Mesenchymal stem cell (in vitro differentiated cells and primary cell): ENCODE data around the gene PGS1.

ENCODE experiments used
- DNase-seq: peaks from one replicate; pipeline ENCODE4 v3.0.0-alpha.2; 2013
- H2AFZ ChIP-seq: one replicate; pipeline ENCODE4 v1.6.1; 2013; ENCODE audit warnings: low read depth, mild to moderate bottlenecking, control low read depth, inconsistent platforms, low read length, moderate library complexity
- H2AK5ac ChIP-seq: 2 replicates; pipeline ENCODE4 v1.6.1; 2013; ENCODE audit warnings: low read length, moderate library complexity, mild to moderate bottlenecking, inconsistent platforms; ENCODE audit not compliant: severe bottlenecking
- H2BK120ac ChIP-seq: one replicate; pipeline ENCODE4 v1.6.1; 2013; ENCODE audit warnings: low read depth, mild to moderate bottlenecking, inconsistent platforms, low read length, moderate library complexity
- H2BK12ac ChIP-seq, 2 experiments: one replicate each; pipeline ENCODE4 v1.6.1; 2013; ENCODE audit warnings: inconsistent platforms in 2 of 2, low read length in 2 of 2, mild to moderate bottlenecking in 2 of 2, moderate library complexity in 2 of 2, control low read depth in 1 of 2
- H2BK15ac ChIP-seq: one replicate; pipeline ENCODE4 v1.6.1; 2013; ENCODE audit warnings: mild to moderate bottlenecking, low read depth, inconsistent platforms; ENCODE audit not compliant: poor library complexity, severe bottlenecking
- H2BK5ac ChIP-seq: 2 replicates; pipeline ENCODE4 v1.6.1; 2013; ENCODE audit warnings: low read depth, mild to moderate bottlenecking, low read length, control low read depth, inconsistent platforms; ENCODE audit not compliant: poor library complexity, severe bottlenecking
- H3K14ac ChIP-seq, 2 experiments: one replicate each; pipeline ENCODE4 v1.6.1; 2013; ENCODE audit warnings: inconsistent platforms in 2 of 2, low read length in 2 of 2, control low read depth in 1 of 2, mild to moderate bottlenecking in 1 of 2, moderate library complexity in 1 of 2
- H3K18ac ChIP-seq, 2 experiments: one replicate each; pipeline ENCODE4 v1.6.1; 2013; ENCODE audit warnings: inconsistent platforms in 2 of 2, low read length in 2 of 2, control low read depth in 1 of 2, low read depth in 1 of 2, mild to moderate bottlenecking in 1 of 2
- H3K23ac ChIP-seq, 2 experiments: one replicate each; pipeline ENCODE4 v1.6.1; 2013; ENCODE audit warnings: inconsistent platforms in 2 of 2, low read length in 2 of 2, mild to moderate bottlenecking in 2 of 2, moderate library complexity in 2 of 2, control low read depth in 1 of 2
- H3K27ac ChIP-seq: 2 replicates; pipeline ENCODE4 v1.5.1; 2013; ENCODE audit warnings: mild to moderate bottlenecking, moderate library complexity, low read length, control low read depth, inconsistent platforms; ENCODE audit not compliant: poor library complexity, severe bottlenecking
- H3K27me3 ChIP-seq, 2 experiments: 2 replicates each; pipeline versions ENCODE4 v1.6.1 to v1.7.0; 2013; ENCODE audit warnings: low read length in 2 of 2, mild to moderate bottlenecking in 2 of 2, moderate library complexity in 2 of 2, control low read depth in 1 of 2, inconsistent platforms in 1 of 2; ENCODE audit not compliant: control insufficient read depth in 1 of 2, insufficient read depth in 1 of 2
- H3K36me3 ChIP-seq, 2 experiments: 2 replicates each; pipeline versions ENCODE4 v1.6.1 to v1.7.0; 2013; ENCODE audit warnings: low read length in 2 of 2, control low read depth in 1 of 2, inconsistent platforms in 1 of 2, low read depth in 1 of 2, mild to moderate bottlenecking in 1 of 2; ENCODE audit not compliant: insufficient read depth in 2 of 2, control insufficient read depth in 1 of 2
- H3K4ac ChIP-seq, 2 experiments: one replicate each; pipeline ENCODE4 v1.6.1; 2013; ENCODE audit warnings: inconsistent platforms in 2 of 2, low read length in 2 of 2, mild to moderate bottlenecking in 2 of 2, moderate library complexity in 2 of 2, control low read depth in 1 of 2, low read depth in 1 of 2
- H3K4me1 ChIP-seq: 2 replicates; pipeline ENCODE4 v1.6.1; 2013; ENCODE audit warnings: low read depth, low read length, control low read depth; ENCODE audit not compliant: control insufficient read depth, insufficient read depth
- H3K4me2 ChIP-seq: 2 replicates; pipeline ENCODE4 v1.6.1; 2013; ENCODE audit warnings: low read length, mild to moderate bottlenecking, inconsistent platforms; ENCODE audit not compliant: poor library complexity, severe bottlenecking
- H3K4me3 ChIP-seq, 2 experiments: 2 replicates each; pipeline versions ENCODE4 v1.5.1 to v1.7.0; 2013; ENCODE audit warnings: low read length in 2 of 2, mild to moderate bottlenecking in 2 of 2, control low read depth in 1 of 2, low read depth in 1 of 2; ENCODE audit not compliant: insufficient read depth in 1 of 2
- H3K79me1 ChIP-seq: replicated peaks from 2 replicates; pipeline ENCODE4 v1.6.1; 2013; ENCODE audit warnings: mild to moderate bottlenecking, control low read depth, low read length, inconsistent platforms; ENCODE audit not compliant: poor library complexity, severe bottlenecking
- H3K9ac ChIP-seq: 2 replicates; pipeline ENCODE4 v1.7.0; 2013; ENCODE audit warnings: mild to moderate bottlenecking, low read length, moderate library complexity
- H3K9me3 ChIP-seq: 2 replicates; pipeline ENCODE4 v1.7.0; 2013; ENCODE audit warnings: mild to moderate bottlenecking, low read length; ENCODE audit not compliant: control insufficient read depth
- H4K8ac ChIP-seq: one replicate; pipeline ENCODE4 v1.6.1; 2013; ENCODE audit warnings: inconsistent platforms, mild to moderate bottlenecking, low read length, moderate library complexity
- H4K91ac ChIP-seq: one replicate; pipeline ENCODE4 v1.6.1; 2013; ENCODE audit warnings: mild to moderate bottlenecking, low read length, inconsistent platforms
- WGBS: methylation state at CpG from one replicate; pipeline ENCODE4 v1.1.7; 2013; ENCODE audit warnings: mixed read lengths; 5-methylcytosine and 5-hydroxymethylcytosine counted together

The PGS1 gene

DNA sequence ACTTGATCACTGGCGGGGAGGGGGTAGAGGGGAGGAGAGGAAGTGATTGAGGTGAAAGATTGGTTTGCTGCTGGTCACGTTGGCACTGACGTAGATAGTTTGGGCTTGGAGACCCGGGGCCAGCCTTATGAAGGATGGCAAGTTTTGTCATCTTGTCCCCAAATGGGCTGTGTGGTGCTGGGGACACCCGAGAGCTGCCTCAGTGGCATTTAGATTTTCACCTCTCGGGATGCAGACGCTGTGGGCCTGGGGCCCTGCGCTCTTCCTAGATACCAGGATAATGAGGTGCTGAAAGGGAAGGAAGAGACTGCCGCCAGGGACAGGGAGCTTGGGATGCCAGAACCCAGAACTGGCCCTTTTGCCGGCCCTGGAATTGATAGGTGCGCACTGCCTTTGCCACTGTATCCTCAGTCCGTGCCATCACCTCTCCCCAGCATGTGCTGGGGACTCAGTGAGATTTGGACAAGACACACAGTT is 17.2 kb upstream of the PGS1 start:
- H2AK5ac ChIP-seq: peak overlapping the region; percentile 92

DNA sequence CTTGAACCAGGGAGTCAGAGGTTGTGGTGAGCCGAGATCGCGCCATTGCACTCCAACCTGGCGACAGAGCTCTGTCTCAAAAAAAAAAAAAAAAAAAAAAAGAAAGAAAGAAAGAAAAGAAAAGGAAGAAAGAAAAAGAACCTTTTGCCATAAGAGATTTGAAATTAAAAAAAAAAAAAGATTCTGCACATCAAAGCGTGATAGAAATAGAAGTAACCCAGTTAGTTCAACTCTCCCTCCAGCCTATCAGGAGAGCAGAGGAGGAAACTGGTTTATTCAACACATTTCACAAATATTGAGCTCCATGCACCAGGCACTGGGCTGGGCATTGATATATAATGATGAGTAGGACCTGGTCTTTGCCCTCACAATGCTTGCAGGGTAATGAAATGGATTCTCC is 16.2 kb upstream of the PGS1 start:
- Histone ChIP-seq H3K4me3 (no peak overlapping the region), H2BK15ac (no peak overlapping the region), H3K4ac (no peak overlapping the region), H2AFZ (no peak overlapping the region), H3K4me1 (peaks cover 52% of the 10 kb centered on the region), H3K9ac (no peak overlapping the region), H4K91ac (no peak overlapping the region), H2BK5ac (no peak overlapping the region), H3K27ac (no peak overlapping the region), H3K18ac (no peak overlapping the region), H3K9me3 (no peaks in the 10 kb centered on the region), H2BK120ac (no peak overlapping the region), H3K79me1 (no peaks in the 10 kb centered on the region), H2AK5ac (peak overlapping the region; percentile 76), H3K4me2 (no peak overlapping the region), H4K8ac (no peak overlapping the region), H2BK12ac (no peak overlapping the region), H3K36me3 (peaks cover 15 to 17% of the 10 kb centered on the region in 2 experiments), H3K27me3 (no peaks in the 10 kb centered on the region), H3K23ac (no peak overlapping the region), H3K14ac (no peak overlapping the region)
- DNase-seq: no peak
- 100% methylated on average over 1 of the region's 5 CpGs for WGBS

More for the DNA sequence above, 17.2 kb upstream of the PGS1 start:
- Histone ChIP-seq H3K18ac (peak overlapping the region; percentile 74 to 78), H2BK120ac (peak overlapping the region; percentile 71), H3K4me3 (peak overlapping the region in 1 of 2 experiments; percentile 81), H3K9me3 (no peaks in the 10 kb centered on the region), H2BK15ac (peak overlapping the region; percentile 44), H2BK5ac (no peak overlapping the region), H3K36me3 (peaks cover 22 to 24% of the 10 kb centered on the region in 2 experiments), H3K4ac (peak overlapping the region in 1 of 2 experiments; percentile 20), H4K8ac (no peak overlapping the region), H3K79me1 (no peaks in the 10 kb centered on the region), H4K91ac (peak overlapping the region; percentile 2), H3K4me2 (no peak overlapping the region), H3K9ac (peak overlapping the region; percentile 86), H3K4me1 (peaks cover 48% of the 10 kb centered on the region), H2BK12ac (peak overlapping the region in 1 of 2 experiments; percentile 59), H3K14ac (no peak overlapping the region), H2AFZ (no peak overlapping the region), H3K27ac (no peak overlapping the region), H3K23ac (peak overlapping the region in 1 of 2 experiments; percentile 19), H3K27me3 (no peaks in the 10 kb centered on the region)
- 71% methylated on average over 12 of the region's 12 CpGs for WGBS
- no peak for DNase-seq

DNA sequence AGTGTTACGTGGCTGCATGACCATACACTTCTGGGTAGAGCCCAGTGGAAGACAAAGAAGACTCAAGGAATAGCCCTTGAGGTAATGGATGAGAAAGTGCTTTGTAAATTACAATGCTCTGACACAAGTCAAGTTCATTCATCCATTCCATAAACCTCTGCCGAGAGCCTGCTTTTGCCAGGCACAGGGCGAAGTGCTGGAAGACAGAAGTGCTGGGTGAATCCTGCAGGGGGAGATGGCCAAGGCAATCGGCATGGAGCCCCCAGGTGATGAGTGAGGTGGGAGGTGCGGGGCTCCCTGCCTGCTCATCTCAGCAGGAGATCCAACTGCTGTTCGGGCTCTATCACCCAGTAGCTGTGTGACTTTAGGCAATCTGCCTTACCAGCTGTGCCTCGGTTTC is 15.8 kb upstream of the PGS1 start:
- no peak overlapping the region for H3K23ac ChIP-seq
- H3K79me1 ChIP-seq: no peaks in the 10 kb centered on the region
- H4K8ac ChIP-seq: no peak overlapping the region
- no peak overlapping the region for H2BK15ac ChIP-seq
- H3K4me3 ChIP-seq: no peak overlapping the region
- peak overlapping the region; percentile 66 for H2AK5ac ChIP-seq
- no peak overlapping the region for H3K4me2 ChIP-seq
- H3K27me3 ChIP-seq: no peaks in the 10 kb centered on the region
- H2BK120ac ChIP-seq: no peak overlapping the region
- no peak overlapping the region for H3K9ac ChIP-seq
- peak overlapping the region; percentile 10 to 12 for H2BK12ac ChIP-seq
- H3K18ac ChIP-seq: no peak overlapping the region
- peaks cover 50% of the 10 kb centered on the region for H3K4me1 ChIP-seq
- no peak overlapping the region for H3K27ac ChIP-seq
- DNase-seq: no peak
- 88% methylated on average over 7 of the region's 7 CpGs for WGBS
- H3K36me3 ChIP-seq: peaks cover 11 to 13% of the 10 kb centered on the region in 2 experiments
- no peak overlapping the region for H2BK5ac ChIP-seq
- H3K9me3 ChIP-seq: no peaks in the 10 kb centered on the region
- no peak overlapping the region for H3K4ac ChIP-seq
- no peak overlapping the region for H3K14ac ChIP-seq
- no peak overlapping the region for H2AFZ ChIP-seq
- H4K91ac ChIP-seq: no peak overlapping the region

DNA sequence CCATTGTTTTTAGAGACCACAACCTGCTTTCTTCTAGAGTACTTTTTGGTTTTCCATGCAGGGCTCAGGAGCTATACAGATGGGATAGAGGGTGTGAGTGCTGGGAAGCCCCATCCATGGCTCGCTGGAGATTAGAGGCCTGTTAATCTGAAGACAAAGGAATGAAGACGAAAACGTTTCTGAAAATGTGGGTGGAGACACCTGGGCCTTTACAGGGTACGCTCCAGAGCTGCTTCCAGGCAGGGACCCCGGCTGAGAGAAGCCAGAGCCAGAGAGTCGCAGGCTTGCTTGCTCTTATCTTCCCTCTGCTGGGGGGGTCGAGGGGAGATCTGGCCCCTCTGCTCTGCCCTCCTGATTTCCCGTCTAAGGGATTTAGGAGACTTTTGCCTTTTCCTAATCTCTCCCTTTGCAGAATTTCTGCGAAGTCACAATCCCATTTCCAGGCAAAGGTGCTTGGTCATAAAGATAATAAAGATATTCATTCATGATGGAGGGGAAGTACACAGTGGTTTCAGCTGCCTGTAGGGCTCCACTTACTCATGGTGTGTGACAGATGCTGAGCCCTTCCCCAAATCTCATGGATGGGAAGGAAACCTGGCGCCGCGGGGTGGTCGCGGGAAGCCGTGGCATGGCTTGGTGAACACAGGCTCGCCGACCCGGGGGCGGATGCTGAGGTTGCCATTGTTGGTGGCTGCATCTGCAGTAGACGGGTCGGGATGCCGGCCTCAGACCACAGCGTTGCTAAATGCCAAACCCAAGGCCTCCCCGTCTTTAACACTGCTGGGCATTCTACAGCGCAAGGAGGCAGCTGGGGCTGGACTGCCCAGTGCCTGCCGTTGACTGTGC is 13.8 kb upstream of the PGS1 start:
- Histone ChIP-seq H4K8ac (peak overlapping the region; percentile 33), H3K23ac (no peak overlapping the region), H3K4ac (peak overlapping the region; percentile 55 to 62), H3K27ac (peak overlapping the region; percentile 99), H2AK5ac (peak overlapping the region; percentile 75), H3K9me3 (no peaks in the 10 kb centered on the region), H3K4me1 (peaks cover 48% of the 10 kb centered on the region), H2BK15ac (peak overlapping the region; percentile 62), H3K36me3 (no peaks in the 10 kb centered on the region), H3K4me2 (no peak overlapping the region), H2BK5ac (peak overlapping the region; percentile 94), H4K91ac (peak overlapping the region; percentile 44), H3K9ac (no peak overlapping the region), H2BK12ac (peak overlapping the region; percentile 65 to 80), H2BK120ac (peak overlapping the region; percentile 56), H3K14ac (no peak overlapping the region), H3K27me3 (no peaks in the 10 kb centered on the region), H3K18ac (peak overlapping the region; percentile 23 to 82), H2AFZ (no peak overlapping the region), H3K4me3 (no peak overlapping the region), H3K79me1 (no peaks in the 10 kb centered on the region)
- 66% methylated on average over 25 of the region's 26 CpGs for WGBS
- no peak for DNase-seq
